ENCODE results near the gene UPK1B.
"Not testable (repeated sequence)": the region's sequence is repeated elsewhere in the genome, so short reads cannot be mapped to it uniquely, and the experiment has no call there.

Gene UPK1B

GRCh38 chr3:119173325-119173724 lies at the start of gene UPK1B:
Gene UPK1B (plus strand): TSS chr3:119173598. CDS start chr3:119186742, 13,144 bp downstream.
- no peak for DNase-seq (ENCODE audit: low read depth in 2 of 2)

GRCh38 chr3:119125342-119125741 lies 48.1 kb upstream of the UPK1B start:
- no peak for DNase-seq (ENCODE audit: low read depth in 2 of 2)

DNA sequence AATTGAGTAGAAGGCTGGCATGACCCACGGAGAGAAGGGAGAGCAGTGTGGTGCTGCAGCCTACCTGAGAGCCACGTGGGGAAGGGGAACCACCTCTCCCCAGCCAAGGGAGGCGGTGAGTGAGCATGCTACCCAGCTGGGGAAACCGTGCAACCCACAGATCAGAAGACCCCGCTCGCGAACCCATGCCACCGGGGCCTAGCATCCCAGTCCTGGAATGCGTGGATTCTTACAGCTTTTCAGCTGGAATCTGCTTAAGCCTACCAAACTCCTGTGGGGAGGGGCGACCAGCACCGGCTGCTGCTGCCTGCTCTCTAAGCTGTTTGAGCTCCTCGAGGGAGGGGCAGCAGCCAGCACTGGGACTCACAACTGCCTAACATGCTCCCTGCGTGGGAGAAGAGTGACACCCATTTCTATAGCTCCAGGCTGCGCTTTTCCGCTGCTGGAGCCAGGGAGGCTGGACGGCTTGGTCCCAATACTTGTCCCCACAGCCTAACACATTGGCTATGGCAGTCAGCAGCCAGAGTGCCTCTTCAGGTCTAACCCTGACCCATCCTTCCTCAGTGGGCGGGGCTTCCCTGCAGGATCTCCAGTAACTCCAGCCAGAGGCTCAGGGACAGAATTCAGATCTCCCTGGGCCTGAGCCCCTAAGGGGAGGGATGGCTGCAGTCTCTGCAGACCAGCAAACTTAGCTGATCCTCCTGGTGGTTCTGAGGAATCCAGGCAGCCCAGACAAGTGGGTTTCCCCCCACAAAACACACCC lies 47.5 kb upstream of the UPK1B start:
- DNase-seq (ENCODE audit: low read depth in 2 of 2) = no peak

GRCh38 chr3:119130291-119130690 lies 43.1 kb upstream of the UPK1B start:
- DNase-seq (ENCODE audit: low read depth in 2 of 2) = not testable (repeated sequence)

GRCh38 chr3:119132291-119132690 lies 41.1 kb upstream of the UPK1B start:
- not testable (repeated sequence) for DNase-seq (ENCODE audit: low read depth in 2 of 2)

DNA sequence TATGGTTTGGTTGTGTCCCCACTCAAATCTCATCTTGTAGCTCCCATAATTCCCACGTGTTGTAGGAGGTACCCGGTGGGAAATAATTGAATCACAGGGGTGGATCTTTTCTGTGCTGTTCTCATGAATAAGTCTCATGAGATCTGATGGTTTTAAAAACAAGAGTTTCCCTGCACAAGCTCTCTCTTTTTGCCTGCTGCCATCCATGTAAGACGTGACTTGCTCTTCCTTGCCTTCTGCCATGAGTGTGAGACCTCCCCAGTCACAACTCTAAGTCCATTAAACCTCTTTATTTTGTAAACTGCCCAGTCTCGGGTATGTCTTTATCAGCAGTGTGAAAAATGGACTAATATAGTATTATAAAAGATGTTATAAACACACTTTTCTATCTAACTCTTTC lies 34.0 kb upstream of the UPK1B start:
- not testable (repeated sequence) for DNase-seq (ENCODE audit: low read depth in 2 of 2)

DNA sequence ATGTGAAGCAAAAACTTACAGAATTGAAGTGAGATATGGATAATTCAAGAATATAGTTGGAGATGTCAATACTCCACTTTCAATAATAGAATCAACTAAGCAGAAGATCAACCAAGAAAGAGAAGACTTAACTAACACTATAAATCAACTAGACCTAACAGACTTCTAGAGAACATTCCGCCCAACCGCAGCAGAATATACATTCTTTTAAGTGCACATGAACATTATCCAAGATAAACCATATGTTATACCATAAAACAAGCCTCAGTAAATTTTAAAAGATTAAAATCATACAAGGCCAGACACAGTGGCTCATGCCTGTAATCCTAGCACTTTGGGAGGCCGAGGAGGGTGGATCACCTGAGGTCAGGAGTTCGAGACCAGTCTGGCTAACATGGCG lies 32.9 kb upstream of the UPK1B start:
- no peak for DNase-seq (ENCODE audit: low read depth in 2 of 2)

DNA sequence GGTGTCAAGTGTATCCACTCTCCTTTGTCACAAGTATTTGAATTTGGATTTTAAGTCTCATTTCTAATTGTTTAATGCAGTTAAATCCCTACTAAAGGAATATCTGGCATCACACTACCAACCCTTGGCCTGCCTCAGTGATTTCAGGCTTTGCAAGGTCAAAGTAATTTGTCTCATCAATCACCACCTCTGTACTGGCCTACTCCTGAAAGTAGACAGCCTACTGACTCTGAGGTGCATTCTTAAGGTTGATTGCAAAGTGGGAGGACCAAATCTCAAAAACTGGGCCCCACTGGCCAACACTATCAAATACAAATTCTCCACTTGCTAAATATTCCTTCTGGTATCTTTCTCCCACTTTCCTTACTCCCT lies 28.3 kb upstream of the UPK1B start:
- DNase-seq (ENCODE audit: low read depth in 2 of 2) = no peak

DNA sequence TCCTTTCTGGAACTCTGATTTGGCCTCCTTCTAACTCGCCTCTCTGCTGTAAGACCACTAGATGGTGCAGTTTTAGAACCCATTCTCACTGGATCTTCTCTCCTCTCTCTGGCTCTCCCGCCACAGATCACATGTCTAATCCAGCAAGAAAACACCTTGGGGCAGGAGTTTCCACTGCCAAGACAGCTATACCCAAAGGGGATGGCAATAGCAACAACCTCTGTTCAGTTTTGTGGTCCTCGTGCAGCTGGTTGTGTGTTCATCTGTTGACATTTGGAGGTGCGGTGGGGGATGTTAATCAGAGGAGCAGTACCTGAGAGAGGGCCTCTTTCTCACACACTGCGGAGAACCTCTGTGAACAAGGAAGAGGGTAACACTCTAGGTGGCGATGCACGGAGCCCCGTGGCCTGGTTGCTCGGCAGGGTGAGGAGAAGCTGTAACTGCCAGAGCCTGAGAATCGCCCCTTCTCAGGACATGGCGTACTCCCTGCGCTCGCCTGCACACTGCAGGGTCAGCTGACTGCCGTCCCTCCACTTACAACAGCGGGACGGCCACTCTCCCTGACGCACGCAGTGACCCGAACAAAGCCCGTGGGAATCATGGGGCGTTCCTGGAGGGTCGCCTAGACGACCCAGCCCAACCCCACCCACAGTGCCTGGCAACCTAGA lies 27.8 kb upstream of the UPK1B start, which contains the start of gene TEX55:
Gene TEX55 (plus strand): TSS at position 666 of the 668 bp plus-strand sequence. CDS start 25 bp downstream, outside the sequence.
- no peak for DNase-seq (ENCODE audit: low read depth in 2 of 2)

DNA sequence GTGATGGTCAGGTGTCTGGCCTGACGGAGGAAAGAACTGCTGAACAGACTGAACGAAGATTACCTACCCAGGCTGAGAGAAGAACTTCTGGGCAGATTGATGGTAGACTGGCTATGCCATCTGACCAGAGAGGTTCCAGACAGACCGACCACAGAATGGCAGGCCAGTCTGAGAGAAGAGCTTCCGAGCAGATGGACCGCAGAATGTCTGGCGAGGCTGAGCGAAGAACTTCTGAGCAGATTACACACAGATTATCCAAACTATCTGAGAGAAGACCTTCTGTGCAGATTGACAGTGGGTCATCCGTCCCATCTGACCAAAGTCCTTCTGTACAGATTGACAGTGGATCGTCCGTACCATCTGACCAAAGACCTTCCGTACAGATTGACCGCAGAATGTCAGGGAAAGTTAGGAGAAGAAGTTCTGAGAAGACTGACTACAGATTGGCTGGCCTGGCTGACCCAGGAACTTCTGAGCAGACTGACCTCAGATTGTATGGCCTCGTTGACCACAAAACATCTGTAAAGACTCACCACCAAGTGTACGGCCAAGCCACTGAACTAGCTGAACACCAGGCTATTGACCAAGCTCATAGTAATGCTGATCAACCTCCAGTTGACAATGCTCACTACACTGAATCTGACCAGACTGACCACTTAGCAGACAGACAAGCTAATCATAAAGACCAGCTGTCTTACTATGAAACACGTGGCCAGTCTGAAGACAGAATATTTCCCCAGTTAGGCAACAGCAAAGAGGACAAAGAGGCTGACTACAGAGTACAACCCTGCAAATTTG lies 26.6 kb upstream of the UPK1B start:
- no peak for DNase-seq (ENCODE audit: low read depth in 2 of 2)

DNA sequence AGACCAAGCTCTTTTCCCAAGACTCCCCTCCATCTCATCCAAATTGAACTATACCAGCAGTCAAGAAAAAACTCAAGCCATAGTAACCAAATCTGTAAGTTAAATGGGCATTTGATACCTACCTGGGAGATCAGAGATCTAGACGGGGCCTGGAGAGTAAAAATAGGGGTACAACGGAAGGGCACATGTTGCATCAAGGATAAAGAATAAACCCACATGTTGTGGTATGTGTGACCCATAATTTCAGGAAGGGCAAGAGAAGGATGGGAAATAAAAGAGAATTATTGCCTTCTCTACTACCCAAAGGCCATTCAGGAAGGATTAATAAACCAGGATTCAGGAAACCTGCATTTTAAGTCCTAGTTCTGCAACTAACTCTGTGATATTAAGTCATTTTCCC lies 25.9 kb upstream of the UPK1B start:
- no peak for DNase-seq (ENCODE audit: low read depth in 2 of 2)

DNA sequence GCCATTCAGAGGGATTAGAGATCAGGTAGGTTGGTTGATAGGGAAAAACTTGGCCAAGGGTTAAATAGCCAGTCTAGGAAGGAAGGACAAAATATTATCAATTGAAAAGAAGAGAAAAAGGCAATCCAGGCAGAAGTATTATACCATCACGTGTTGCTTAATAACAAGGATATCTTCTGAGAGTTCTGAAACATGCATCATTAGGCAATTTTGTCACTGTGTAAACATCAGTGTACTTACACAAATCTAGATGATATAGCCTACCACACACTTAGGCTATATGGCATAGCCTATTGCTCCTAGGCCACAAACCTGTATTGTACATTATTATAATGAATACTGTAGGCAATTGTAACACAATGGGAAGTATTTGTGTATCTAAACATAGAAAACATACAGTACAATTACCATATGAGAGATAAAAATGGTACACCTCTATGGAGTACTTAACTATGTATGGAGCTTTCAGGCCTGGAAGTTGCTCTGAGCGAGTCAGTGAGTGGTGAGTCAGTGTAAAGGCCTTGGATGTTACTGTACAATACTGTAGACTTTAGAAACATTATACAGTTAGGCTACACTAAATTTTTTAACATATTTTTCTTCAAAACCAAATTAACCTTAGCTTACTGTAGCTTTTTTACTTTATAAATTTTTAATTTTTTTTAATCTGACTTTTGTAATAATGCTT lies 24.8 kb upstream of the UPK1B start:
- no peak for DNase-seq (ENCODE audit: low read depth in 2 of 2)

DNA sequence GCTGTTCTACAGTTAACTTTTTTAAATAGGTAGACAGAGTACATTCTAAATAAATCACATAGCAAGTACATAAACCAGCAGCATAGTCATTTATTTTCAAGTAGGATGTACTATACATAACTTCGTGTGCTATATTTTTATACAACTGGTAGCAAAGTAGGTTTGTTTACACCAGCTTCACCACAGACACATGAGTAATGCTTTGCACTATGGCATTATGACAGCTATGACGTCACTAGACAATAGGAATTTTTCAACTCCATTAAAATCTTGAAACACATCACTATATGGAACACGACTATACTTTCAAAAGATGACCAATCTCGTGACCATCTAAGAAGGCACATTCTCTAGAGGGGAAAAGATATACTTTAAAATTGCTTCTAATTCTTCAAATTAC lies 23.9 kb upstream of the UPK1B start:
- DNase-seq (ENCODE audit: low read depth in 2 of 2) = no peak

- no peak for DNase-seq (ENCODE audit: low read depth in 2 of 2)
These were observed 16.5 kb upstream of the UPK1B start for GRCh38 chr3:119156868-119157267.

GRCh38 chr3:119157971-119158370 lies 15.4 kb upstream of the UPK1B start:
- DNase-seq (ENCODE audit: low read depth in 2 of 2) = no peak

DNA sequence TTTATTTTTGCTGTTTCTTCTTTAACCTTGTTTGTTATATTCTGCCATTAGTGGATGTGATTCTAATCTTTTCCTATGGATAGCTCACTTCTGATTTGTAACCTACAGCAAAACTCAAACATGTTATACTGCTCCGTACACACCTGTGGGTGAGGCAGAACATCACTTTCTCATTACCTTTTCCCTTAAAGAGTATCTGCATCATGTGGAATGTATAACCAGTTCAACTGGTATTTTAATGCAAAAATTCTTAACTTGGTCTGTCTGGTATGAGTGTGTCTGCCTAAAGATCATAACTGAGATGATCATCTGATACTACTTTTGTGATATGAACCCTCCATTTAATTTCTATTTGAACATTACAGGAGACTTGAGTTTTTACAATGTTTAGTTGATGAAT lies 13.0 kb upstream of the UPK1B start:
- no peak for DNase-seq (ENCODE audit: low read depth in 2 of 2)

GRCh38 chr3:119160815-119161214 lies 12.6 kb upstream of the UPK1B start:
- DNase-seq (ENCODE audit: low read depth in 2 of 2) = no peak

DNA sequence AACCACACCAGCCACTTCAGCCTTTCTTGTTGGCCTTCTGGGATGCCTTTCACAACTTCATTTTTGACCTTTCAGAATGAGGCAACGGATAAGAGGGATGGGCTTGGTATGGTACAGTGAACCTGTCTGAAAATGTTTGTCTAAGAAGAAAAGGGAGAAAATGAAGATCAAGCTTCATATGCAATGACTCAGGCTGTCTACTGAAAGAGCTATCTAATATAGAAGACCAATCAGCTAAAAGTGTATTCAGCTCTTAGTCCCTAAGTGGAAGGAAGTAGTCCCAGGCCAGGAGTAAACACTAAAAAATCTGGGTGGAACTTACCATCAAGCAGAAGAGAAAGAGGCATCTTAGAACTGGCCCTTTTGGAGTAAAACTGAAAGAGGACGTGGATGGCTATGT lies 12.2 kb upstream of the UPK1B start:
- DNase-seq (ENCODE audit: low read depth in 2 of 2) = no peak

DNA sequence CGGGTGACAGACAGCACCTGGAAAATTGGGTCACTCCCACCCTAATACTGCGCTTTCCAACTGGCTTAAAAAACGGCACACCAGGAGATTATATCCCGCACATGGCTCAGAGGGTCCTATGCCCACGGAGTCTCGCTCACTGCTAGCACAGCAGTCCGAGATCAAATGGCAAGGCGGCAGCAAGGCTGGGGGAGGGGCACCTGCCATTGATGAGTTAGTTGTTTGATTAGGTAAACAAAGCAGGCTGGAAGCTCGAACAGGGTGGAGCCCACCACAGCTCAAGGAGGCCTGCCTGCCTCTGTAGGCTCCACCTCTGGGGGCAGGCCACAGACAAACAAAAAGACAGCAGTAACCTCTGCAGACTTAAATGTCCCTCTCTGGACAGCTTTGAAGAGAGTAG lies 8.7 kb upstream of the UPK1B start:
- DNase-seq (ENCODE audit: low read depth in 2 of 2) = not testable (repeated sequence)

DNA sequence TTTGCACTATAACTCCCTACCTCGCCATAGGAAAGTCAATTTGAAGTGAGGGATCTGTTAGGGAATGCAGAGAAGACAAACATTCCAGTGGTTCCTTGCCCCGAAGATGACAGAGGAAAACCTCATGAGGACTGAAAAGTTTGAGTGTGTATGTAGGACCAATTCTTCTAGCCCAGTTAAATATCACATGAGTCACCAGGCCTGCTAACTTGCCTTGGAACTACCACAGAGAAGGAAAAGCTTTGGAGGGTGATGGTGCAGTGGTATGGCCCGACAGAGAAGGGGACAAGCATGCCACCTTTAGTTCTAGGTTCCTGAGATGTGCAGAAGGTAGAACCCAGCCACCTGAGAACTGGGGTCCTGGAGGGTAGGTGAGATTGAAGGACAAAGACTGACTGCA lies 2.6 kb upstream of the UPK1B start:
- no peak for DNase-seq (ENCODE audit: low read depth in 2 of 2)

GRCh38 chr3:119175872-119176756 lies 2.7 kb downstream of the UPK1B start:
- DNase-seq (ENCODE audit: low read depth in 2 of 2) = no peak

Measured in activated CD8-positive, alpha-beta memory T cell treated with anti-CD3 and anti-CD28 coated beads for 4 hours (primary cell).